Gastroesophageal sphincter (tissue), 3 donors: ENCODE results near the gene CIITA.

ENCODE experiments used
- EP300 ChIP-seq: sonication (generic); formaldehyde crosslinking; IDR thresholded peaks from one replicate; pipeline ENCODE4 v1.6.1; 2017; ENCODE audit warnings: antibody characterized with exemption, mild to moderate bottlenecking
- POLR2A ChIP-seq, 2 donors: fragments of 450-650 bp; IDR thresholded peaks; one replicate each; pipeline ENCODE4 v1.6.1; 2017; ENCODE audit warnings: antibody characterized with exemption in 2 of 2, mild to moderate bottlenecking in 2 of 2, moderate library complexity in 1 of 2
- POLR2AphosphoS5 ChIP-seq: sonication (generic); formaldehyde crosslinking; IDR thresholded peaks from one replicate; pipeline ENCODE4 v1.6.1; 2017; ENCODE audit warnings: antibody characterized with exemption
- TF ChIP-seq, protein P1 (sequence below), 4 experiments: fragments of 200-600 bp in 2 of 4; fragments of 450-650 bp in 2 of 4; sonication (generic) in 1 of 4; IDR thresholded peaks; one replicate each; pipeline ENCODE4 v1.5.1; 2017 to 2019; ENCODE audit warnings: antibody characterized with exemption in 4 of 4, mild to moderate bottlenecking in 2 of 4, moderate library complexity in 2 of 4

DNA sequence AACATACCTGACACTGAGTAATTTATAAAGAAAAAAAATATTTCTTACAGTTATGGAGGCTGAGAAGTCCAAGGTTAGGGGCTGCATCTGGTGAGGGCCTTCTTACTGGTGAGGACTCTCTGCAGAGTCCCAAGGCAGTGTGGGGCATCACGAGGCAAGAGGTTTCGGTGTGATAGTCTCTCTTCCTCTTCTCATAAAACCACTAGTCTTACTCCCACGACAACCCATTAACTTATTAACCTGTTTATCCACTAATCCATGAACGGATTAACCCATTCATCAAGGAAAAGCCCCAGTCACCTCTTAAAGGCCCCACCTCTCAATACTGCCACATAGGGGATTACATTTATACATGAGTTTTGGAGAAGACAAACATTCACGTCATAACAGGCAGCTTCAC is 20.1 kb downstream of the CIITA start:
- TF ChIP-seq POLR2A (IDR thresholded peaks at IDR 0.05): no peak
- no peak for TF ChIP-seq POLR2AphosphoS5
- TF ChIP-seq, protein P1, sequence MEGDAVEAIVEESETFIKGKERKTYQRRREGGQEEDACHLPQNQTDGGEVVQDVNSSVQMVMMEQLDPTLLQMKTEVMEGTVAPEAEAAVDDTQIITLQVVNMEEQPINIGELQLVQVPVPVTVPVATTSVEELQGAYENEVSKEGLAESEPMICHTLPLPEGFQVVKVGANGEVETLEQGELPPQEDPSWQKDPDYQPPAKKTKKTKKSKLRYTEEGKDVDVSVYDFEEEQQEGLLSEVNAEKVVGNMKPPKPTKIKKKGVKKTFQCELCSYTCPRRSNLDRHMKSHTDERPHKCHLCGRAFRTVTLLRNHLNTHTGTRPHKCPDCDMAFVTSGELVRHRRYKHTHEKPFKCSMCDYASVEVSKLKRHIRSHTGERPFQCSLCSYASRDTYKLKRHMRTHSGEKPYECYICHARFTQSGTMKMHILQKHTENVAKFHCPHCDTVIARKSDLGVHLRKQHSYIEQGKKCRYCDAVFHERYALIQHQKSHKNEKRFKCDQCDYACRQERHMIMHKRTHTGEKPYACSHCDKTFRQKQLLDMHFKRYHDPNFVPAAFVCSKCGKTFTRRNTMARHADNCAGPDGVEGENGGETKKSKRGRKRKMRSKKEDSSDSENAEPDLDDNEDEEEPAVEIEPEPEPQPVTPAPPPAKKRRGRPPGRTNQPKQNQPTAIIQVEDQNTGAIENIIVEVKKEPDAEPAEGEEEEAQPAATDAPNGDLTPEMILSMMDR (IDR thresholded peaks at IDR 0.05): no peak
- no peak for TF ChIP-seq EP300
